Neuronal stem cell (in vitro differentiated cells): Measurements from ENCODE around the gene SLC26A11.
A peak's percentile ranks its signal among the peaks of the same experiment; 100 is the strongest.

Experiments used
- DNase-seq: peaks from one replicate; pipeline ENCODE4 v3.0.0-alpha.2; 2013; ENCODE audit warnings: low spot score
- H2AFZ ChIP-seq: one replicate; pipeline ENCODE4 v1.6.1; 2013; ENCODE audit warnings: mild to moderate bottlenecking, low read length, inconsistent platforms
- H2AK5ac ChIP-seq: 2 replicates; pipeline ENCODE4 v1.6.1; 2013; ENCODE audit warnings: low read depth, mild to moderate bottlenecking, inconsistent platforms, low read length, moderate library complexity, mixed read lengths
- H2BK120ac ChIP-seq: 2 replicates; pipeline ENCODE4 v1.6.1; 2013; ENCODE audit warnings: low read depth, mild to moderate bottlenecking, inconsistent platforms, low read length, moderate library complexity, mixed read lengths
- H2BK12ac ChIP-seq: one replicate; pipeline ENCODE4 v1.6.1; 2013; ENCODE audit warnings: low read length, inconsistent platforms
- H2BK15ac ChIP-seq: 2 replicates; pipeline ENCODE4 v1.6.1; 2013; ENCODE audit warnings: mild to moderate bottlenecking, low read length, inconsistent platforms, mixed read lengths
- H2BK5ac ChIP-seq: one replicate; pipeline ENCODE4 v1.6.1; 2013; ENCODE audit warnings: inconsistent platforms, mild to moderate bottlenecking, low read length, moderate library complexity
- H3K14ac ChIP-seq: one replicate; pipeline ENCODE4 v1.6.1; 2013; ENCODE audit warnings: low read length, inconsistent platforms
- H3K18ac ChIP-seq: 2 replicates; pipeline ENCODE4 v1.6.1; 2013; ENCODE audit warnings: low read length, inconsistent platforms
- H3K23ac ChIP-seq: 2 replicates; pipeline ENCODE4 v1.6.1; 2013; ENCODE audit warnings: low read depth, mild to moderate bottlenecking, mixed read lengths, low read length, inconsistent platforms; ENCODE audit not compliant: poor library complexity
- H3K27ac ChIP-seq: replicated peaks from 3 replicates; pipeline ENCODE4 v1.5.1; 2013; ENCODE audit warnings: low read length, inconsistent platforms
- H3K27me3 ChIP-seq, 3 experiments: 2 replicates each; pipeline ENCODE4 v1.6.1; 2013; ENCODE audit warnings: low read length in 3 of 3, mild to moderate bottlenecking in 2 of 3, inconsistent platforms in 1 of 3, low read depth in 1 of 3, mixed read lengths in 1 of 3, moderate library complexity in 1 of 3; ENCODE audit not compliant: control insufficient read depth in 3 of 3, insufficient read depth in 3 of 3
- H3K36me3 ChIP-seq, 2 donors: replicated peaks in 1 of 2; 2 replicates each; pipeline ENCODE4 v1.6.1; 2013; ENCODE audit warnings: low read length in 2 of 2; ENCODE audit not compliant: control insufficient read depth in 2 of 2, insufficient read depth in 2 of 2
- H3K4ac ChIP-seq: 2 replicates; pipeline ENCODE4 v1.6.1; 2013; ENCODE audit warnings: inconsistent platforms, mild to moderate bottlenecking, low read length, moderate library complexity
- H3K4me1 ChIP-seq, 2 donors: 1 replicate in 1 of 2; 2 replicates in 1 of 2; pipeline ENCODE4 v1.6.1; 2013; ENCODE audit warnings: low read length in 2 of 2, low read depth in 1 of 2; ENCODE audit not compliant: control insufficient read depth in 2 of 2, insufficient read depth in 1 of 2
- H3K4me2 ChIP-seq: one replicate; pipeline ENCODE4 v1.6.1; 2013; ENCODE audit warnings: mild to moderate bottlenecking, low read length, inconsistent platforms; ENCODE audit not compliant: insufficient read depth, poor library complexity, severe bottlenecking
- H3K4me3 ChIP-seq, 2 donors: 2 replicates each; pipeline ENCODE4 v1.5.1; 2013; ENCODE audit warnings: low read length in 2 of 2, mild to moderate bottlenecking in 2 of 2, inconsistent platforms in 1 of 2, moderate library complexity in 1 of 2
- H3K79me1 ChIP-seq: one replicate; pipeline ENCODE4 v1.6.1; 2013; ENCODE audit warnings: low read depth, mild to moderate bottlenecking, inconsistent platforms, low read length, moderate library complexity
- H3K9ac ChIP-seq: one replicate; pipeline ENCODE4 v1.6.1; 2013; ENCODE audit warnings: mild to moderate bottlenecking, low read depth, low read length, inconsistent platforms; ENCODE audit not compliant: poor library complexity
- H3K9me3 ChIP-seq, 2 donors: replicated peaks in 1 of 2; 2 replicates each; pipeline versions ENCODE3 to v1.6.1; 2013; ENCODE audit warnings: low read length in 2 of 2, mild to moderate bottlenecking in 2 of 2, inconsistent platforms in 1 of 2, low read depth in 1 of 2, mixed read lengths in 1 of 2, moderate library complexity in 1 of 2; ENCODE audit not compliant: control insufficient read depth in 2 of 2, insufficient read depth in 1 of 2
- H4K8ac ChIP-seq: one replicate; pipeline ENCODE4 v1.6.1; 2013; ENCODE audit warnings: low read depth, mild to moderate bottlenecking, inconsistent platforms, low read length, moderate library complexity
- H4K91ac ChIP-seq: one replicate; pipeline ENCODE4 v1.6.1; 2013; ENCODE audit warnings: low read length, low read depth, mild to moderate bottlenecking, inconsistent platforms; ENCODE audit not compliant: poor library complexity
- WGBS, 2 donors: extraction: QIAGEN DNeasy Blood & Tissue Kit; methylation state at CpG; one replicate each; pipeline ENCODE4 v1.1.7; 2013; ENCODE audit warnings: missing lambda C conversion rate in 2 of 2, mixed read lengths in 1 of 2; ENCODE audit not compliant: insufficient read length in 2 of 2, insufficient replicate concordance in 1 of 2; ENCODE audit errors: extremely low coverage in 2 of 2; 5-methylcytosine and 5-hydroxymethylcytosine counted together

SLC26A11 gene

DNA sequence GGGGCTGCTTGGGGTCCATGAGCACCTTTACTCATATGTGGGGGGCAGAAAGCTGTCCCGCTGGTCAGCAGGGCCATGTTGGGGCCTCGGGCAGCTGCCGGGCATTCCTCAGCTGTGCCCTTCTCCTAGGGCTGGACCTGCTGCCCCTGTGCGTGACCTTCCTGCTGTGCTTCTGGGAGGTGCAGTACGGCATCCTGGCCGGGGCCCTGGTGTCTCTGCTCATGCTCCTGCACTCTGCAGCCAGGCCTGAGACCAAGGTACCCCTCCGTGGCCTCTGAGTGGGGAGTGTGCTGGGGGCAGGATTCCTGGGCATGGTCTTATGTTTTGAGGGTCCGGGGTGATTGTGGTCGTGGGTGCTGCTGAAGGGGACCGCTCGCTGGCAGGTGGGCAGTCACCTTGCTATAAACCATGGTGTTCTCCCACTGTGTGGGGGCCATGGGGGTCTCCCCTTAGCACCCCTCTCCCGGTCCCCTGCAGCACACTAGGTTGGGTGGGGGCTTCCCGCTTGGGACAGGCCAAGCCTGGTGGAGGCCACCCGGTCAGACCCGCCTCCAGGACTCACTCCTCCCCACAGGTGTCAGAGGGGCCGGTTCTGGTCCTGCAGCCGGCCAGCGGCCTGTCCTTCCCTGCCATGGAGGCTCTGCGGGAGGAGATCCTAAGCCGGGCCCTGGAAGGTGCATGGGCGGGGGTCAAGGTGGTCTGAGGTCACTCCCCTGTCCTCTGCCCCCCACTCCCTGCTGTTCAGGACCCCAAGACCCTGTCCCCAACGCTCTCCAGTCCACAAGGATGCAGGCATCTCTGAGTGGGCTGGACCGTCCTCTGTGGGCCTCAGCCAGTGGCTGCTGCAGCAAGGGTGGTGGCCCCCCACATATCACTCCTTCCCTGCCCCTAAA lies 28.0 kb downstream of the SLC26A11 start:
- no CpG with 5 or more reads among the region's 23 CpGs for WGBS, 2 donors
- H3K4me1 ChIP-seq: no peaks in the 10 kb centered on the region
- no peak for DNase-seq

DNA sequence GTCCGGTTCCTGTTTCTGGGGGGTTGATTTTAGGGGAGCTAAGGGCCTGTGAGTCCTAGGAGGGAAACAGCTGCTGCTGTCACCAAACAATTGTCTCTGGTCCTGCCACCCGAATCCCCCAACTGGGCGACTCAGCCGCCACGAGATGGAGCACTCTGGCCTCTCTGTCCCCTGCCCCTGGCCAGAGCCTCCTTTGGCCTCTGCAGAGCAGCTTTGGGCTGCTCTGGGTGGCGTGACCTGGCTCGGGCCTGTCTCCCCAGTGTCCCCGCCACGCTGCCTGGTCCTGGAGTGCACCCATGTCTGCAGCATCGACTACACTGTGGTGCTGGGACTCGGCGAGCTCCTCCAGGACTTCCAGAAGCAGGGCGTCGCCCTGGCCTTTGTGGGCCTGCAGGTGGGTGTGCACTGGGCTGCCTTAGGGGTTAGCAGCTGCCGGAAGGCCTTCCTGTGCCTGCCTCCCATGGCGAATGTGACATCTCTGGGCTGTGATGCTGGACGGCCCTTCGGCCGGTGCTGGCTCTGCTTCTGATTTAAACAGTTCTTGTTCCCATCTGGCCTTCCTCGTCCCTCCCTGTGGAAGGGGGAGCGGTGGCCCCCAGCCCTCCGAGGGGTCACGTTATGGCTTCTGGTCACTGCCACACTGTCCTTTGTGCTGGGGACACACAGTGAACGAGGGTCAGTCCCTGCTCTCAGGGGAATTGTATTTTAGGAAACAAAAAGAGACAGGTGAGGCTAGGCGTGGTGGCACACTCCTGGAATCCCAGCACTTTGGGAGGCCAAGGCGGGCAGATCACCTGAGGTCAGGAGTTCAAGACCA lies 28.9 kb downstream of the SLC26A11 start:
- H3K4me1 ChIP-seq: no peaks in the 10 kb centered on the region
- H3K27ac ChIP-seq: no peak overlapping the region
- peak overlapping the region; percentile 88 for H2AK5ac ChIP-seq
- no peak overlapping the region for H2AFZ ChIP-seq
- H2BK12ac ChIP-seq: no peak overlapping the region
- H3K4ac ChIP-seq: no peak overlapping the region
- no peaks in the 10 kb centered on the region for H3K27me3 ChIP-seq
- H3K4me2 ChIP-seq: no peak overlapping the region
- peaks cover 12 to 31% of the 10 kb centered on the region in 2 donors for H3K36me3 ChIP-seq
- H3K79me1 ChIP-seq: no peaks in the 10 kb centered on the region
- no peak overlapping the region for H3K14ac ChIP-seq
- no peaks in the 10 kb centered on the region for H3K9me3 ChIP-seq
- no peak for DNase-seq
- no peak overlapping the region for H2BK120ac ChIP-seq
- peak overlapping the region; percentile 80 for H3K23ac ChIP-seq
- H3K18ac ChIP-seq: no peak overlapping the region
- H4K91ac ChIP-seq: no peak overlapping the region
- no peak overlapping the region for H2BK15ac ChIP-seq
- peak overlapping the region; percentile 44 for H3K9ac ChIP-seq
- H4K8ac ChIP-seq: peak overlapping the region; percentile 93
- H2BK5ac ChIP-seq: peak overlapping the region; percentile 53
- H3K4me3 ChIP-seq: no peak overlapping the region
- no CpG with 5 or more reads among the region's 26 CpGs for WGBS, 2 donors

More for the DNA sequence above, 28.0 kb downstream of the SLC26A11 start:
- no peak overlapping the region for H2AFZ ChIP-seq
- no peak overlapping the region for H2BK12ac ChIP-seq
- H4K91ac ChIP-seq: no peak overlapping the region
- no peak overlapping the region for H3K4me3 ChIP-seq
- H3K23ac ChIP-seq: no peak overlapping the region
- no peak overlapping the region for H3K4ac ChIP-seq
- no peaks in the 10 kb centered on the region for H3K9me3 ChIP-seq
- no peak overlapping the region for H3K18ac ChIP-seq
- H4K8ac ChIP-seq: no peak overlapping the region
- no peak overlapping the region for H2BK5ac ChIP-seq
- H2BK15ac ChIP-seq: no peak overlapping the region
- no peak overlapping the region for H3K9ac ChIP-seq
- no peaks in the 10 kb centered on the region for H3K79me1 ChIP-seq
- no peak overlapping the region for H2AK5ac ChIP-seq
- no peaks in the 10 kb centered on the region for H3K27me3 ChIP-seq
- no peak overlapping the region for H3K27ac ChIP-seq
- H3K4me2 ChIP-seq: no peak overlapping the region
- no peak overlapping the region for H2BK120ac ChIP-seq
- no peak overlapping the region for H3K14ac ChIP-seq
- H3K36me3 ChIP-seq: peaks cover 14 to 35% of the 10 kb centered on the region in 2 donors

DNA sequence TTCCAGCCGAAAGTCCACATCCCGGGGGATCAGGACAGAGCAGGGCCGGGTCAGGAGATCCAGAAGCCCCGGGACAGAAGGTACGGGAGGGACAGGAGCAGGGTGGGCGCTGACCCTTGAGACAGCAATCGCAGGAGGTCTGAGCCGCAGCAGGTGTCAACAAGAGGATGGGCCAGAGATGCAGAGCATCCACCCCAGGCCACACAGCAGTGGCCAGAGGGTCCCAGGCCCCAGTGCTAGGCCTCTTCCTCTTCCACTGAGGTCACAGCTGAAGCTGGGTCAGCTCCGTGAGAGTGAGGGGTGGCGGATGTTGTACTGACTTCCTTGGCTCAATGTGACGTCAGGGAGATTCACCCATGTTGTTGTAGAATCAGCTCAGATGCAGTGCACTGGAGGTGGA lies 31.7 kb downstream of the SLC26A11 start:
- no peak for DNase-seq
- no peak overlapping the region for H2BK12ac ChIP-seq

DNA sequence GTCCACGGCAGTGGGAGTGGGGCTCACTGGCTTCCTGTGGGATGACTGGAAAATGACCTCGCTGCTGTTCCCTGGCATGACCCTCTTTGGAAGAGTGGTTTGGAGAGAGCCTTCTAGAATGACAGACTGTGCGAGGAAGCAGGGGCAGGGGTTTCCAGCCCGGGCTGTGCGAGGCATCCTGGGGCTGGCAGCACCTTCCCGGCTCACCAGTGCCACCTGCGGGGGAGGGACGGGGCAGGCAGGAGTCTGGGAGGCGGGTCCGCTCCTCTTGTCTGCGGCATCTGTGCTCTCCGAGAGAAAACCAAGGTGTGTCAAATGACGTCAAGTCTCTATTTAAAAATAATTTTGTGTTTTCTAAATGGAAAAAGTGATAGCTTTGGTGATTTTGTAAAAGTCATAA lies 32.6 kb downstream of the SLC26A11 start:
- Histone ChIP-seq H4K91ac (no peak overlapping the region), H2BK5ac (no peak overlapping the region), H3K9me3 (no peaks in the 10 kb centered on the region), H2BK12ac (no peak overlapping the region), H3K4ac (no peak overlapping the region), H3K9ac (no peak overlapping the region), H2BK120ac (no peak overlapping the region), H2AFZ (no peak overlapping the region), H3K18ac (no peak overlapping the region), H4K8ac (no peak overlapping the region), H3K27me3 (no peaks in the 10 kb centered on the region), H2AK5ac (no peak overlapping the region), H3K4me1 (peaks cover 0 to 4% of the 10 kb centered on the region in 2 donors), H3K79me1 (no peaks in the 10 kb centered on the region), H2BK15ac (no peak overlapping the region), H3K4me2 (no peak overlapping the region), H3K4me3 (peak overlapping the region in 1 of 2 donors; percentile 26), H3K14ac (no peak overlapping the region), H3K23ac (no peak overlapping the region), H3K36me3 (peaks cover 5 to 10% of the 10 kb centered on the region in 2 donors), H3K27ac (no peak overlapping the region)
- DNase-seq: no peak
- no CpG with 5 or more reads among the region's 13 CpGs for WGBS, 2 donors

More for the DNA sequence above, 31.7 kb downstream of the SLC26A11 start:
- Histone ChIP-seq H2AK5ac (no peak overlapping the region), H3K36me3 (peaks cover 5 to 14% of the 10 kb centered on the region in 2 donors), H3K4ac (no peak overlapping the region), H3K4me3 (no peak overlapping the region), H3K18ac (no peak overlapping the region), H3K27ac (no peak overlapping the region), H3K79me1 (no peaks in the 10 kb centered on the region), H3K4me2 (no peak overlapping the region), H3K14ac (no peak overlapping the region), H2AFZ (no peak overlapping the region), H2BK120ac (no peak overlapping the region), H3K23ac (peak overlapping the region; percentile 49), H3K9ac (no peak overlapping the region), H2BK15ac (no peak overlapping the region), H4K91ac (no peak overlapping the region), H3K9me3 (no peaks in the 10 kb centered on the region), H4K8ac (no peak overlapping the region), H2BK5ac (no peak overlapping the region), H3K27me3 (no peaks in the 10 kb centered on the region), H3K4me1 (peaks cover 0 to 4% of the 10 kb centered on the region in 2 donors)
- WGBS, 2 donors: no CpG with 5 or more reads among the region's 11 CpGs
